Suprapubic skin (tissue), 4 donors: ENCODE data around the gene HDAC5. TPM values are rescaled to one million over a fixed set of nuclear protein-coding genes. Genes with fewer than 3 reads are reported as not detected.
A peak's percentile ranks its signal among the peaks of the same experiment; 100 is the strongest.

Experiments
- DNase-seq, 2 donors: peaks; one replicate each; pipeline ENCODE4 v3.0.0-alpha.2; 2019; ENCODE audit warnings: low spot score in 2 of 2
- H3K27ac ChIP-seq: fragments of 200-600 bp; sonication (generic); one replicate; pipeline ENCODE4 v1.5.1; 2019
- H3K27me3 ChIP-seq: fragments of 200-600 bp; sonication (generic); one replicate; pipeline ENCODE4 v1.5.1; 2019
- H3K36me3 ChIP-seq: fragments of 200-600 bp; sonication (generic); one replicate; pipeline ENCODE4 v1.5.1; 2019
- H3K4me1 ChIP-seq: fragments of 200-600 bp; sonication (generic); one replicate; pipeline ENCODE4 v1.5.1; 2019
- H3K4me3 ChIP-seq: fragments of 200-600 bp; sonication (generic); one replicate; pipeline ENCODE4 v1.5.1; 2019; ENCODE audit warnings: mild to moderate bottlenecking
- H3K9me3 ChIP-seq: fragments of 200-600 bp; sonication (generic); one replicate; pipeline ENCODE4 v1.5.1; 2019
- CTCF ChIP-seq, 2 donors: fragments of 200-600 bp in 1 of 2; fragments of 450-650 bp in 1 of 2; sonication (generic) in 1 of 2; IDR thresholded peaks; one replicate each; pipeline ENCODE4 v1.5.1; 2016 to 2019; ENCODE audit warnings: antibody characterized with exemption in 2 of 2, mild to moderate bottlenecking in 1 of 2, moderate library complexity in 1 of 2
- EP300 ChIP-seq: sonication (generic); formaldehyde crosslinking; IDR thresholded peaks from one replicate; pipeline ENCODE4 v1.6.1; 2017; ENCODE audit warnings: antibody characterized with exemption
- POLR2A ChIP-seq, 2 donors: fragments of 450-650 bp; IDR thresholded peaks; one replicate each; pipeline ENCODE4 v1.6.1; 2017; ENCODE audit warnings: antibody characterized with exemption in 2 of 2, mild to moderate bottlenecking in 2 of 2, moderate library complexity in 2 of 2
- POLR2AphosphoS5 ChIP-seq, 3 donors: sonication (generic); formaldehyde crosslinking; IDR thresholded peaks; one replicate each; pipeline ENCODE4 v1.6.1; 2017; ENCODE audit warnings: antibody characterized with exemption in 3 of 3
- WGBS: methylation state at CpG from one replicate; pipeline ENCODE4 v1.1.5; 2018; 5-methylcytosine and 5-hydroxymethylcytosine counted together
- total RNA-seq, 4 donors: library from RNA; depleted of rRNA; stranded (reverse); fragments of >200 nt; gene quantifications; one replicate each; pipeline ENCODE4 v1.1.0, GENCODE V29; 2016

Gene HDAC5
- total RNA-seq, 4 donors from 2014 or later: 135 to 197 (median 168) TPM

DNA sequence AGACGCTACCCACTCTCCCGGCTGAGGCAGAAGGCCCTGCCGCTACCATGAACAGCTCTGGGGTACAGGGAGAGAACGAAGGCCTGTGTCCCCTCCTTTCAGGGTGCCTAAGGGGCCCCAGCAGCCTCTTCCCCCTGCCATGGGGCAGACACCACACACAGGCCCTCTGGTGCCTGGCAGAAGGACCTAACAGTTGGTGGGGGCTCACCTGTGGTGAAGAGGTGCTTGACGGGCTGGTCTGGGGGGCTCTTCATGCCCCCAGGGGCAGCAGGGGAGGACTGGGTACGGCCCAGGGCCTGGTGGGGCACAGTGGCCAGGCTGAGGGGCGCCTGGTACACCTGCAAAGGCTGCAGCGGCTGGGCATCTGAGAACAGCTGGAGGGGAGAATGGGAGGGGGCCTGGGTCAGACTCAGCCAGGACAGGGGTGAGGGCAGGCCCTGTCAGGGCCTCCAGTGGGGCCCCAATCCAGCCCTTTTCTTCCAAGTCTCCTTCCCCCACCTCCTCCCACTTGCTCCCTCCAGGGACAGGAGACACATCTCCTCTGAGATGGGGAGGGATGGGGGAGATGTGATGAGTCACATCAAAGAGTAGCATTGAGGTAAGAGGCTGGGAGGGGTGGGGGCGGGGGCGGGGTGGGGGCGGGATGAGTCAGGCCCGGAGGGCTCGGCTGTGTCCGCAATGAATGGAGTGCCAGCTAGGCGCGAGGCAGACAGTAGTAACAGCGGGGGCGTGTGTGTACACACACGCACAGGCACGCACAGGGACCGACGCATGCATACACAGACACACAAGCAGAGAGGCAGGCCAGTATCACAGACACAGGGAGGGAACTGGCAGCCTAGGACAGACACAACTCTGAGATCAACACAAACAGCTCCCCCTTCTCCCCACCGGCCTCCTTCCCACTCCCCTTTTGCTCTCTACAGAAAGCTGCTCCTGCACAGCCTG, 36.8 kb downstream of the HDAC5 start:
- no peaks in the 10 kb centered on the region for H3K27me3 ChIP-seq
- peaks cover 92% of the 10 kb centered on the region for H3K36me3 ChIP-seq
- peaks cover 21% of the 10 kb centered on the region for H3K4me1 ChIP-seq
- H3K4me3 ChIP-seq: no peak overlapping the region
- peak overlapping the region; percentile 71 for H3K27ac ChIP-seq
- DNase-seq: no peak
- H3K9me3 ChIP-seq: no peaks in the 10 kb centered on the region
- no peak for TF ChIP-seq CTCF (IDR thresholded peaks at IDR 0.05)
- TF ChIP-seq POLR2A (IDR thresholded peaks at IDR 0.05): no peak
- TF ChIP-seq EP300: no peak
- TF ChIP-seq POLR2AphosphoS5 (IDR thresholded peaks at IDR 0.05): no peak
- WGBS: 40% methylated on average over 12 of the region's 23 CpGs

GRCh38 chr17:44085908-44086307, 37.5 kb downstream of the HDAC5 start:
- peaks cover 87% of the 10 kb centered on the region for H3K36me3 ChIP-seq
- H3K9me3 ChIP-seq: no peaks in the 10 kb centered on the region
- no peaks in the 10 kb centered on the region for H3K27me3 ChIP-seq
- WGBS: 59% methylated on average over 3 of the region's 5 CpGs
- no peak overlapping the region for H3K27ac ChIP-seq
- H3K4me1 ChIP-seq: peaks cover 21% of the 10 kb centered on the region
- no peak overlapping the region for H3K4me3 ChIP-seq
- DNase-seq: no peak
- TF ChIP-seq POLR2A (IDR thresholded peaks at IDR 0.05): no peak
- TF ChIP-seq POLR2AphosphoS5 (IDR thresholded peaks at IDR 0.05): no peak
- TF ChIP-seq CTCF (IDR thresholded peaks at IDR 0.05): no peak
- TF ChIP-seq EP300: no peak

DNA sequence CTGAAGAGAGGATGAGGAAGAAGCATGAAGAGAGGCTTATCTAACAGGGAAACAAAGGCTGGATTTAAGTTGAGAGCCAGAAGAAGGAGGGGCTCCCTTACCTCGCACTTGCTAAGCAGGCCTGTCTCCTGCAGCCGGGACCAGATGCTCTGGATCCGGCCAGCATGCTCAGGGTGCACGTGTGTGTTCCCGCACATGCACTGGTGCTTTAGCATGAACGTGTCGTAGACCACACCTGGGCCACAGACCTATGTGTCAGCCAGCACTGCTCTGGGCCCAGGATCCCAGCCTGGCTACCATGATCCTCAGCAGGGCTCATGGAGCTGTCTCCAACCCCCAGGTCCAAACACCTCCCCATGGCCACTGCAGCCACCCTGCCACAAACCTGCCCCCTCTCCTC, 38.5 kb downstream of the HDAC5 start:
- no peak for TF ChIP-seq CTCF (IDR thresholded peaks at IDR 0.05)
- no peak for TF ChIP-seq POLR2A (IDR thresholded peaks at IDR 0.05)
- TF ChIP-seq POLR2AphosphoS5 (IDR thresholded peaks at IDR 0.05): no peak
- no peak for TF ChIP-seq EP300
- H3K27ac ChIP-seq: no peak overlapping the region

DNA sequence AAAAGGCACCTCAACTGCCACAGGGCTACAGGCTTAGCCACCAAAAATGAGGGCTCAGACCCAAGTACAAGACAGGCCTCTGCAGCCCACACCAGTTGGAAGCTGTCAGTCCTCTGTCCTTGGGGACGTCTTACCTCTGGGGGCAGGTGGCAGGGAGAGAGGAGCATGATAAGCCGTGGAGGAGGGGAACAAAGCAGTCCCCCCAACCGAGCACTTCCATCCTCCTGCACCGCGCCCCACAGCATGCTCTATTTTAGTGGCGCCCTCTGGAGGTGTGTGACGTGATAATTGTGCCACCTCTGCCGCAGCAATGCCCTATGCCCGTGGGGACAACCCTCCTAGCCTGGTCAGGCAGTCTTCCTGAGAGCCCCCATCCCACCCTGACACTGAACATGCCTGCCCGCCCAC, 39.3 kb downstream of the HDAC5 start:
- TF ChIP-seq POLR2AphosphoS5 (IDR thresholded peaks at IDR 0.05) (no peak), CTCF (IDR thresholded peaks at IDR 0.05) (no peak), POLR2A (IDR thresholded peaks at IDR 0.05) (no peak), EP300 (no peak)
- H3K36me3 ChIP-seq: peaks cover 84% of the 10 kb centered on the region
- no peak overlapping the region for H3K27ac ChIP-seq
- 73% methylated on average over 10 of the region's 10 CpGs for WGBS
- H3K4me1 ChIP-seq: peaks cover 21% of the 10 kb centered on the region
- DNase-seq: no peak
- H3K27me3 ChIP-seq: no peaks in the 10 kb centered on the region
- no peaks in the 10 kb centered on the region for H3K9me3 ChIP-seq
- H3K4me3 ChIP-seq: no peak overlapping the region

More for the DNA sequence above, 38.5 kb downstream of the HDAC5 start:
- Histone ChIP-seq H3K27me3 (no peaks in the 10 kb centered on the region), H3K4me3 (no peak overlapping the region), H3K9me3 (no peaks in the 10 kb centered on the region), H3K36me3 (peaks cover 84% of the 10 kb centered on the region), H3K4me1 (peaks cover 21% of the 10 kb centered on the region)
- DNase-seq: no peak
- WGBS: 80% methylated on average over 7 of the region's 7 CpGs

DNA sequence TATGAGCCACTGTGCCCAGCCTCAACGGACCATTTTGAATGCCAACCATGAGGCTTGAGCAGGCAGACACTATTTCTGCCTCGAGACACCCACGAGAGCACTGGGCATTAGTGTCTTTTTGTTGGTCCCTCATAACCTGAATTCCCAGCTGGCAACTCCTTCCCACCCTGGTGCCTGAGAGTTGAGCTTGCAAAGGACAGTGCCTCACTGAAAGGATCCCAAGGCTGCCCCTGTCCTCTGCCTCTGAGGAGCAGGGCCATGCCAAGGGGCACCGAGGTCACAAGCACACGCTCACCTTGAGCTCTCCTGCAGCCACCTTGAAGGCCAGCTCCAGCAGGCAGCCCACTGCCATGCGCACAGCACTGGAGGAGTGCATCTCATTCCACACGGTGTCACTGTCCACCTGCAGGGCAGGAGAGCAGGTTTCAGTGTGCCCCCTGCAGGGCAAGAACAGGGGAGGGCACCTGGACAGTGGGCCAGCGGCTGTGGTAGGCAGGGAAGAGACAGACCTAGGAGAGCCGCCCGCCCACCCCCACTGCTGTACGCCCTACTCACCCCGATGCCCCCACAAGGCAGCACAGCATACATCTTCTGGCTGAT, 40.1 kb downstream of the HDAC5 start:
- 87% methylated on average over 12 of the region's 12 CpGs for WGBS
- no peaks in the 10 kb centered on the region for H3K27me3 ChIP-seq
- no peak overlapping the region for H3K4me3 ChIP-seq
- no peak overlapping the region for H3K27ac ChIP-seq
- no peaks in the 10 kb centered on the region for H3K9me3 ChIP-seq
- DNase-seq: no peak
- peaks cover 21% of the 10 kb centered on the region for H3K4me1 ChIP-seq
- TF ChIP-seq POLR2AphosphoS5 (IDR thresholded peaks at IDR 0.05): no peak
- no peak for TF ChIP-seq EP300
- no peak for TF ChIP-seq CTCF (IDR thresholded peaks at IDR 0.05)
- TF ChIP-seq POLR2A (IDR thresholded peaks at IDR 0.05): no peak
- H3K36me3 ChIP-seq: peaks cover 85% of the 10 kb centered on the region
